Measurements from ENCODE around the gene CUEDC1. TPM values are rescaled to one million over a fixed set of nuclear protein-coding genes. Genes with fewer than 3 reads are reported as not detected.
A peak's percentile ranks its signal among the peaks of the same experiment; 100 is the strongest.

CUEDC1 gene
- total and polyA plus RNA-seq, 2 of the 4 experiments (the other 2 are of a cell fraction) = 4.1 to 21.2 TPM

DNA sequence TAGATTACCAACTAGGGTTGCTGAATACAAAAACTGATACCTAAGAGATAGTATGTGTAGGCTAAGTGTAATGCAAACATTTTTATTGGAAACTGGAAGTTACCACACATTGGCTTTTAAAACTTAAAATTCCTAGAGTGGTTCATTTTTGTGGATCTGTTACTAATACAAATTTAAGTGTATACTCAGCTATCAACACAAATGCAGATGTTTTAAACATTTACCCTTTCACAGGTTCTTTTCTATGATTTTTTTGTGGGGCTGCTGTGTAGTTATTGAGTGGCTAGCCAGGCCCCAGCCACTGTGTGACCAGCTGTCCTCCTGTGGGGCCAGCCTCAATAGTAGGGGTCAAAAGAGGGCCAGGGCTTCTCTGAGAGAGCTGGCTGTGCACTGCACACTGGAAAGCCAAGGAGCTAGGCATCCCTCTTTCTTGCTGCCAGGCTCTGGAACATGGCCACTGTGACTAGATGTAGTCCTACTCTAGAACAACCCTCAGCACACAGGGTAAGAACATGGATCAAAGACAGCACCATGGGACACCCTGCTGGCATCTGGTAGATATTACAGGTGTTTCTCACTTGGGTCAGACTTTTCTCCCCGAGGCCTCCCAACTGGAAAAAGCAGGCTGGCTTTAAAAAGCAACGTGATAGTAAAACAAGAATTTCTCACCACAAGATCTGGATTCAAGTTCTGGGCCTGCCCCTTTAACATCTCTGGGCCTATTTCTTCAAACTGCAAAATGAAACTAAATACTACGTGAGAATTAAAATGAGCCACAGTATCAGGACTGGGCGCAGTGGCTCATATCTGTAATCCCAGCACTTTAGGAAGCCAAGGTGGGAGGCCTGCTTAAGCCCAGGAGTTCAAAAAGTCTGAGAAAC lies 40.1 kb upstream of the CUEDC1 start (continued):
- TF ChIP-seq, protein P1, sequence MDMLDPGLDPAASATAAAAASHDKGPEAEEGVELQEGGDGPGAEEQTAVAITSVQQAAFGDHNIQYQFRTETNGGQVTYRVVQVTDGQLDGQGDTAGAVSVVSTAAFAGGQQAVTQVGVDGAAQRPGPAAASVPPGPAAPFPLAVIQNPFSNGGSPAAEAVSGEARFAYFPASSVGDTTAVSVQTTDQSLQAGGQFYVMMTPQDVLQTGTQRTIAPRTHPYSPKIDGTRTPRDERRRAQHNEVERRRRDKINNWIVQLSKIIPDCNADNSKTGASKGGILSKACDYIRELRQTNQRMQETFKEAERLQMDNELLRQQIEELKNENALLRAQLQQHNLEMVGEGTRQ (IDR thresholded peaks at IDR 0.05; ENCODE audit: low read depth, low read length) = no peak
- TF ChIP-seq NFE2L2 (IDR thresholded peaks at IDR 0.05; ENCODE audit: low read depth, low read length) (no peak), SMC3 (IDR thresholded peaks at IDR 0.05; ENCODE audit: low read depth, low read length) (peak; percentile 91)

DNA sequence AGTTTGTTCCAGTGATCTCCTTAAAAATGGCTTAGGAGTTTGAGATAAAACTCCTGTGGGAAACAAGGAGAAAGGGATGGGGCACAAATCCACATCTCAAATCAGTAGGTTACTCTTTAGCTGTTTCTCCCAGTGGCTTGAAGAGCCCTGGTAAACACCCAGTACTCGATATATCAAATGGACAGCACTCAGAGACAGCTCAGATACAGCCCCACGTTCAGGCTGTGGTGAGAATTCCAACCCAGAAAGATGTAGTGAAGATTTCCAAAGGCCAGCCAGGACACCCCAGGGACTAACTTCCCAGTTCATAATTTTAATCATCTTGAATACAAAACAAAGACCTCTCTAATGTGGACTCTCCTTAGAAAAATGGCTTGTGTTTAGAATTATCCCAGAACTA lies 39.2 kb upstream of the CUEDC1 start:
- Histone ChIP-seq H2AFZ (replicated peaks; ENCODE audit: low read length, poor library complexity) (no peak overlapping the region), H3K56ac (ENCODE audit: extremely low read depth, insufficient read depth, low read length) (no peak overlapping the region), H3K9ac (ENCODE audit: low read depth, low read length) (no peak overlapping the region; the same call in 1 of the 2 replicates), H4K5ac (ENCODE audit: low read depth, low read length) (no peak overlapping the region), H3K23ac (ENCODE audit: low read depth, low read length) (no peak overlapping the region), H2BK5ac (ENCODE audit: low read depth, low read length, poor library complexity, severe bottlenecking) (no peak overlapping the region), H2BK15ac (ENCODE audit: low read depth, low read length) (no peak overlapping the region), H4K20me1 (ENCODE audit: insufficient read depth, low read length) (peaks cover 5% of the 10 kb centered on the region; the same call in 1 of the 2 replicates), H3K9me1 (ENCODE audit: insufficient read depth, low read length) (no peaks in the 10 kb centered on the region; the same call in 1 of the 2 replicates), H2BK120ac (ENCODE audit: low read depth, low read length) (no peak overlapping the region), H3K4me1 (ENCODE audit: control insufficient read depth, insufficient read depth, low read length) (peaks cover 3% of the 10 kb centered on the region), H3K36me3 (ENCODE audit: control insufficient read depth, insufficient read depth, low read length) (peaks cover 6% of the 10 kb centered on the region), H3K79me1 (ENCODE audit: low read depth in 1 of 2, low read length in 2 of 2) (peaks cover 10 to 36% of the 10 kb centered on the region in 2 experiments; a peak in 3 of 4 replicates), H3K4me3 (ENCODE audit: insufficient read depth, low read depth, low read length) (no peak overlapping the region), H3K14ac (replicated peaks; ENCODE audit: low read depth, low read length) (no peak overlapping the region), H3K4me2 (ENCODE audit: low read depth, low read length) (no peak overlapping the region), H3K27me3 (ENCODE audit: control insufficient read depth, insufficient read depth, low read length) (no peaks in the 10 kb centered on the region), H2BK20ac (ENCODE audit: low read depth, low read length) (no peak overlapping the region), H3K9me3 (ENCODE audit: control insufficient read depth, insufficient read depth, low read length) (no peaks in the 10 kb centered on the region), H3K27ac (ENCODE audit: insufficient read depth, low read length) (no peak overlapping the region), H4K91ac (ENCODE audit: insufficient read depth, low read depth, low read length) (no peak overlapping the region), H3K4ac (ENCODE audit: low read depth, low read length) (no peak overlapping the region), H3K18ac (ENCODE audit: low read depth, low read length) (no peak overlapping the region), H2AK5ac (ENCODE audit: low read depth, low read length) (no peak overlapping the region), H2AK9ac (replicated peaks; ENCODE audit: low read depth, low read length, poor library complexity) (no peak overlapping the region), H4K8ac (ENCODE audit: low read depth in 2 of 2, low read length in 2 of 2) (peak overlapping the region in 1 of 2 experiments; percentile 5; a peak in 1 of 4 replicates)
- intact Hi-C loops (cut with micrococcal nuclease) (loop anchor here (2.0 kb wide), 2 partner anchors 102 to 864 kb away; no protein-coding TSS in a partner anchor), in situ Hi-C loops (cut with MboI; ENCODE audit: low sequenced_read_pairs) (no loop called here), dilution Hi-C loops (cut with HindIII; ENCODE audit: low sequenced_read_pairs, unreplicated experiment) (loop anchor here (25.0 kb wide), 1 partner anchor 132 kb away; the partner anchor contains the start of gene MRPS23)
- ATAC-seq (ENCODE audit: low read depth) = no peak
- no TSS peak for BruUV-seq (replicated peaks)
- ChIA-PET CTCF (interaction anchor here (0.6 to 1.8 kb wide), 5 partner anchors 8 to 162 kb away, joined by 3 to 11 read pairs (median 3); no protein-coding TSS in a partner anchor), POLR2A (ENCODE audit: unreplicated experiment) (no interaction called here)
- no peak for DNase-seq
- no peak for TF ChIP-seq BHLHE40 (IDR thresholded peaks at IDR 0.05; ENCODE audit: low read depth, low read length)
- TF ChIP-seq RCOR1 (IDR thresholded peaks at IDR 0.05; ENCODE audit: insufficient replicate concordance, low read length) = no peak
- no peak for TF ChIP-seq MAZ (IDR thresholded peaks at IDR 0.05; ENCODE audit: borderline replicate concordance, low read depth, low read length)
- TF ChIP-seq, protein P2, sequence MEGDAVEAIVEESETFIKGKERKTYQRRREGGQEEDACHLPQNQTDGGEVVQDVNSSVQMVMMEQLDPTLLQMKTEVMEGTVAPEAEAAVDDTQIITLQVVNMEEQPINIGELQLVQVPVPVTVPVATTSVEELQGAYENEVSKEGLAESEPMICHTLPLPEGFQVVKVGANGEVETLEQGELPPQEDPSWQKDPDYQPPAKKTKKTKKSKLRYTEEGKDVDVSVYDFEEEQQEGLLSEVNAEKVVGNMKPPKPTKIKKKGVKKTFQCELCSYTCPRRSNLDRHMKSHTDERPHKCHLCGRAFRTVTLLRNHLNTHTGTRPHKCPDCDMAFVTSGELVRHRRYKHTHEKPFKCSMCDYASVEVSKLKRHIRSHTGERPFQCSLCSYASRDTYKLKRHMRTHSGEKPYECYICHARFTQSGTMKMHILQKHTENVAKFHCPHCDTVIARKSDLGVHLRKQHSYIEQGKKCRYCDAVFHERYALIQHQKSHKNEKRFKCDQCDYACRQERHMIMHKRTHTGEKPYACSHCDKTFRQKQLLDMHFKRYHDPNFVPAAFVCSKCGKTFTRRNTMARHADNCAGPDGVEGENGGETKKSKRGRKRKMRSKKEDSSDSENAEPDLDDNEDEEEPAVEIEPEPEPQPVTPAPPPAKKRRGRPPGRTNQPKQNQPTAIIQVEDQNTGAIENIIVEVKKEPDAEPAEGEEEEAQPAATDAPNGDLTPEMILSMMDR (conservative IDR thresholded peaks at IDR 0.05; ENCODE audit: low read depth, low read length) = no peak
- no peak for TF ChIP-seq NFE2L2 (IDR thresholded peaks at IDR 0.05; ENCODE audit: low read depth, low read length)
- TF ChIP-seq, protein P3, sequence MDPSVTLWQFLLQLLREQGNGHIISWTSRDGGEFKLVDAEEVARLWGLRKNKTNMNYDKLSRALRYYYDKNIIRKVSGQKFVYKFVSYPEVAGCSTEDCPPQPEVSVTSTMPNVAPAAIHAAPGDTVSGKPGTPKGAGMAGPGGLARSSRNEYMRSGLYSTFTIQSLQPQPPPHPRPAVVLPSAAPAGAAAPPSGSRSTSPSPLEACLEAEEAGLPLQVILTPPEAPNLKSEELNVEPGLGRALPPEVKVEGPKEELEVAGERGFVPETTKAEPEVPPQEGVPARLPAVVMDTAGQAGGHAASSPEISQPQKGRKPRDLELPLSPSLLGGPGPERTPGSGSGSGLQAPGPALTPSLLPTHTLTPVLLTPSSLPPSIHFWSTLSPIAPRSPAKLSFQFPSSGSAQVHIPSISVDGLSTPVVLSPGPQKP (IDR thresholded peaks at IDR 0.05; ENCODE audit: borderline replicate concordance, low read depth, low read length) = no peak
- TF ChIP-seq MXI1 (IDR thresholded peaks at IDR 0.05; ENCODE audit: borderline replicate concordance, low read depth, low read length) = no peak
- TF ChIP-seq RAD21 (IDR thresholded peaks at IDR 0.05; ENCODE audit: low read length) = no peak
- WGBS, 2 experiments (ENCODE audit: extremely low coverage in 2 of 2, insufficient read length in 1 of 2) = no CpG with 5 or more reads among the region's 2 CpGs

Measured in IMR-90 (cell line).